ENCODE data around the gene P2RX6.
"Not testable (repeated sequence)": the region's sequence is repeated elsewhere in the genome, so short reads cannot be mapped to it uniquely, and the experiment has no call there.

The P2RX6 gene

GRCh38 chr22:21052715-21053459 is 37.9 kb downstream of the P2RX6 start:
- no peak for DNase-seq (ENCODE audit: extremely low read depth, insufficient read length)
- Histone ChIP-seq H3K36me3 (ENCODE audit: control insufficient read depth, insufficient read depth, low read length) (no peaks in the 10 kb centered on the region), H3K27me3 (replicated peaks; ENCODE audit: control insufficient read depth, insufficient read depth, low read length) (no peaks in the 10 kb centered on the region), H3K4me3 (replicated peaks; ENCODE audit: low read depth, low read length) (no peak overlapping the region)
- no peak for TF ChIP-seq CTCF (IDR thresholded peaks at IDR 0.05; ENCODE audit: insufficient read depth, low read length, poor library complexity, severe bottlenecking)

GRCh38 chr22:21054046-21054713 is 39.2 kb downstream of the P2RX6 start:
- Histone ChIP-seq H3K4me3 (replicated peaks; ENCODE audit: low read depth, low read length) (no peak overlapping the region), H3K27me3 (replicated peaks; ENCODE audit: control insufficient read depth, insufficient read depth, low read length) (no peaks in the 10 kb centered on the region)
- TF ChIP-seq CTCF (IDR thresholded peaks at IDR 0.05; ENCODE audit: insufficient read depth, low read length, poor library complexity, severe bottlenecking), result no peak

GRCh38 chr22:21054714-21055563 is 40.0 kb downstream of the P2RX6 start:
- TF ChIP-seq CTCF (IDR thresholded peaks at IDR 0.05; ENCODE audit: insufficient read depth, low read length, poor library complexity, severe bottlenecking), result no peak
- no peaks in the 10 kb centered on the region for H3K27me3 ChIP-seq (replicated peaks; ENCODE audit: control insufficient read depth, insufficient read depth, low read length)
- no peak overlapping the region for H3K4me3 ChIP-seq (replicated peaks; ENCODE audit: low read depth, low read length)
- no peaks in the 10 kb centered on the region for H3K36me3 ChIP-seq (ENCODE audit: control insufficient read depth, insufficient read depth, low read length)
- no peak for DNase-seq (ENCODE audit: extremely low read depth, insufficient read length)

More at GRCh38 chr22:21054046-21054713, 39.2 kb downstream of the P2RX6 start:
- no peak for DNase-seq (ENCODE audit: extremely low read depth, insufficient read length)
- H3K36me3 ChIP-seq (ENCODE audit: control insufficient read depth, insufficient read depth, low read length), result no peaks in the 10 kb centered on the region

GRCh38 chr22:21055564-21055834 is 40.5 kb downstream of the P2RX6 start:
- TF ChIP-seq CTCF (IDR thresholded peaks at IDR 0.05; ENCODE audit: insufficient read depth, low read length, poor library complexity, severe bottlenecking), result no peak

GRCh38 chr22:21055880-21056319 is 40.9 kb downstream of the P2RX6 start:
- DNase-seq (ENCODE audit: extremely low read depth, insufficient read length), result no peak
- H3K36me3 ChIP-seq (ENCODE audit: control insufficient read depth, insufficient read depth, low read length), result no peaks in the 10 kb centered on the region
- TF ChIP-seq CTCF (IDR thresholded peaks at IDR 0.05; ENCODE audit: insufficient read depth, low read length, poor library complexity, severe bottlenecking), result no peak
- H3K4me3 ChIP-seq (replicated peaks; ENCODE audit: low read depth, low read length), result no peak overlapping the region
- H3K27me3 ChIP-seq (replicated peaks; ENCODE audit: control insufficient read depth, insufficient read depth, low read length), result no peaks in the 10 kb centered on the region

More at GRCh38 chr22:21055564-21055834, 40.5 kb downstream of the P2RX6 start:
- no peaks in the 10 kb centered on the region for H3K36me3 ChIP-seq (ENCODE audit: control insufficient read depth, insufficient read depth, low read length)
- H3K27me3 ChIP-seq (replicated peaks; ENCODE audit: control insufficient read depth, insufficient read depth, low read length), result no peaks in the 10 kb centered on the region
- DNase-seq (ENCODE audit: extremely low read depth, insufficient read length), result no peak
- no peak overlapping the region for H3K4me3 ChIP-seq (replicated peaks; ENCODE audit: low read depth, low read length)

- not testable (repeated sequence) for DNase-seq (ENCODE audit: extremely low read depth, insufficient read length); H3K36me3 ChIP-seq (ENCODE audit: control insufficient read depth, insufficient read depth, low read length); H3K4me3 ChIP-seq (replicated peaks; ENCODE audit: low read depth, low read length); H3K27me3 ChIP-seq (replicated peaks; ENCODE audit: control insufficient read depth, insufficient read depth, low read length)
These were observed 45.4 kb downstream of the P2RX6 start for GRCh38 chr22:21060363-21060762.

GRCh38 chr22:21061660-21062321 is 46.8 kb downstream of the P2RX6 start:
- H3K27me3 ChIP-seq (replicated peaks; ENCODE audit: control insufficient read depth, insufficient read depth, low read length); H3K36me3 ChIP-seq (ENCODE audit: control insufficient read depth, insufficient read depth, low read length); H3K4me3 ChIP-seq (replicated peaks; ENCODE audit: low read depth, low read length); DNase-seq (ENCODE audit: extremely low read depth, insufficient read length): not testable (repeated sequence)

- not testable (repeated sequence) for H3K36me3 ChIP-seq (ENCODE audit: control insufficient read depth, insufficient read depth, low read length); H3K27me3 ChIP-seq (replicated peaks; ENCODE audit: control insufficient read depth, insufficient read depth, low read length); DNase-seq (ENCODE audit: extremely low read depth, insufficient read length); H3K4me3 ChIP-seq (replicated peaks; ENCODE audit: low read depth, low read length)
These were observed 49.5 kb downstream of the P2RX6 start for GRCh38 chr22:21064425-21064824.
